Endothelial cell of umbilical vein (primary cell): ENCODE measurements around the gene EP400. TPM values are rescaled to one million over a fixed set of nuclear protein-coding genes. Genes with fewer than 3 reads are reported as not detected.

ENCODE experiments used
- BruUV-seq: library from RNA; stranded (reverse); fragments of 400-500 nt; replicated peaks from 2 replicates; lab custom pipeline; 2021; lab: Mats Ljungman, UMichigan
- CTCF ChIA-PET: fragments of 300-600, 350-600 bp; sonication (Branson Sonifier 250); formaldehyde crosslinking; loops from one replicate; lab custom pipeline; 2021; ENCODE audit warnings: antibody characterized with exemption, inconsistent platforms; lab: Charles Lee
- POLR2A ChIA-PET: fragments of 300-600, 350-600 bp; sonication (Branson Sonifier 250); formaldehyde crosslinking; loops from one replicate; lab custom pipeline; 2021; ENCODE audit warnings: antibody characterized with exemption, inconsistent platforms; lab: Charles Lee
- DNase-seq: peaks from one replicate; pipeline ENCODE4 v3.0.0-alpha.2; 2011; ENCODE audit warnings: low read depth, low spot score
- FAIRE-seq: peaks from 2 replicates; lab custom pipeline; 2011; peaks lifted over from hg19 to GRCh38; lab: Jason Lieb, UNC
- H2AFZ ChIP-seq: 2 replicates; pipeline ENCODE4 v1.6.0; 2012; ENCODE audit warnings: low read depth, low read length, control low read depth, inconsistent platforms
- H3K27ac ChIP-seq: 2 replicates; pipeline ENCODE4 v1.5.1; 2011; ENCODE audit warnings: low read depth, mild to moderate bottlenecking, control low read depth, low read length, moderate library complexity; ENCODE audit not compliant: insufficient read depth
- H3K27me3 ChIP-seq, 2 experiments: 2 replicates each; pipeline versions ENCODE4 v1.6.0 to v1.6.1; 2011; ENCODE audit warnings: low read length in 2 of 2, mixed read lengths in 1 of 2; ENCODE audit not compliant: control insufficient read depth in 2 of 2, insufficient read depth in 2 of 2
- H3K36me3 ChIP-seq, 2 experiments: 2 replicates in 1 of 2; 3 replicates in 1 of 2; pipeline ENCODE4 v1.5.1; 2011; ENCODE audit warnings: low read length in 2 of 2, mild to moderate bottlenecking in 1 of 2, moderate library complexity in 1 of 2; ENCODE audit not compliant: control insufficient read depth in 2 of 2, insufficient read depth in 2 of 2; ENCODE audit errors: extremely low read depth in 1 of 2
- H3K4me1 ChIP-seq: 3 replicates; pipeline ENCODE4 v1.5.1; 2011; ENCODE audit warnings: mild to moderate bottlenecking, low read length; ENCODE audit not compliant: control insufficient read depth, insufficient read depth; ENCODE audit errors: extremely low read depth
- H3K4me2 ChIP-seq: 2 replicates; pipeline ENCODE4 v1.6.1; 2011; ENCODE audit warnings: low read length, control low read depth, mixed read lengths; ENCODE audit not compliant: insufficient read depth
- H3K4me3 ChIP-seq, 3 experiments: fragments of 200-600 bp in 1 of 3; sonication (generic), shearing (Covaris generic) in 1 of 3; replicated peaks in 1 of 3; 2 replicates each; pipeline ENCODE4 v1.5.1; 2011 to 2016; ENCODE audit warnings: control low read depth in 3 of 3, low read length in 3 of 3, mild to moderate bottlenecking in 2 of 3, inconsistent platforms in 1 of 3, low read depth in 1 of 3, moderate library complexity in 1 of 3; ENCODE audit not compliant: insufficient read depth in 1 of 3
- H3K79me2 ChIP-seq: 2 replicates; pipeline ENCODE4 v1.6.0; 2012; ENCODE audit warnings: low read length, inconsistent platforms; ENCODE audit not compliant: control insufficient read depth, insufficient read depth
- H3K9ac ChIP-seq: replicated peaks from 2 replicates; pipeline ENCODE3; 2011; ENCODE audit warnings: low read length, control low read depth; ENCODE audit not compliant: insufficient read depth; ENCODE audit errors: extremely low read depth
- H3K9me1 ChIP-seq: replicated peaks from 3 replicates; pipeline ENCODE4 v1.6.0; 2011; ENCODE audit warnings: mild to moderate bottlenecking, low read length; ENCODE audit not compliant: control insufficient read depth, insufficient read depth; ENCODE audit errors: extremely low read depth
- H3K9me3 ChIP-seq: replicated peaks from 2 replicates; pipeline ENCODE4 v1.5.1; 2012; ENCODE audit warnings: low read length, inconsistent platforms; ENCODE audit not compliant: control insufficient read depth, insufficient read depth
- H4K20me1 ChIP-seq: replicated peaks from 2 replicates; pipeline ENCODE3; 2011; ENCODE audit warnings: mild to moderate bottlenecking, low read length; ENCODE audit not compliant: control insufficient read depth, insufficient read depth; ENCODE audit errors: extremely low read depth
- CTCF ChIP-seq, 2 donors: IDR thresholded peaks; 1 replicate in 1 of 2; 2 replicates in 1 of 2; pipeline ENCODE4 v1.5.1; 2011; ENCODE audit warnings: low read length in 2 of 2, mild to moderate bottlenecking in 2 of 2, moderate library complexity in 2 of 2, control low read depth in 1 of 2, inconsistent platforms in 1 of 2, low read depth in 1 of 2; ENCODE audit not compliant: insufficient read depth in 1 of 2; ENCODE audit errors: extremely low read depth in 1 of 2
- EZH2 ChIP-seq: IDR thresholded peaks from 2 replicates; pipeline ENCODE4 v1.6.1; 2012; ENCODE audit warnings: borderline replicate concordance, low read depth, mild to moderate bottlenecking, moderate library complexity, low read length, inconsistent platforms; ENCODE audit not compliant: severe bottlenecking
- FOS ChIP-seq: IDR thresholded peaks from 2 replicates; pipeline ENCODE4 v1.6.1; 2011; ENCODE audit warnings: mild to moderate bottlenecking, low read length, moderate library complexity, borderline replicate concordance; ENCODE audit not compliant: insufficient read depth
- GATA2 ChIP-seq: IDR thresholded peaks from 2 replicates; pipeline ENCODE4 v1.7.0; 2011; ENCODE audit warnings: low read depth, mild to moderate bottlenecking, moderate library complexity, mixed read lengths, low read length; ENCODE audit not compliant: insufficient read length, insufficient read depth
- JUN ChIP-seq: IDR thresholded peaks from 2 replicates; pipeline ENCODE4 v1.6.1; 2011; ENCODE audit warnings: borderline replicate concordance, low read depth; ENCODE audit not compliant: insufficient read length, insufficient read depth
- MAX ChIP-seq: IDR thresholded peaks from 2 replicates; pipeline ENCODE4 v1.6.1; 2011; ENCODE audit not compliant: insufficient read depth, insufficient read length
- MYC ChIP-seq: IDR thresholded peaks from one replicate; pipeline ENCODE4 v1.6.1; 2011; ENCODE audit warnings: mild to moderate bottlenecking, low read depth, low read length
- POLR2A ChIP-seq: IDR thresholded peaks from 2 replicates; pipeline ENCODE4 v1.6.1; 2012; ENCODE audit warnings: low read depth, mild to moderate bottlenecking, control low read depth, low read length
- POLR2AphosphoS5 ChIP-seq: IDR thresholded peaks from 2 replicates; pipeline ENCODE4 v1.6.1; 2012; ENCODE audit warnings: low read depth, mild to moderate bottlenecking, control low read depth, low read length, moderate library complexity; ENCODE audit not compliant: insufficient read depth
- dilution Hi-C: fragments of 300-500 bp; cut with MboI; formaldehyde crosslinking; loops from one replicate; pipeline ENCODE4 v1.15.0; 2019; ENCODE audit warnings: low sequenced_read_pairs; ENCODE audit not compliant: extremely low pct_ligation_motif_present
- intact Hi-C: fragments of 100-400 bp; cut with micrococcal nuclease; formaldehyde crosslinking; loops from one replicate; pipeline ENCODE4 v1.10.0; 2022
- polyA plus RNA-seq, 4 experiments: library from polyadenylated mRNA; depleted of rRNA in 3 of 4; stranded (reverse) in 3 of 4; unstranded in 1 of 4; fragments of >200 nt; gene quantifications; 2 replicates each; pipeline versions ENCODE4 v1.2.1 to v1.2.3, GENCODE V29; 2011 to 2012; ENCODE audit warnings: missing spikeins in 1 of 4
- total RNA-seq: library from RNA; stranded (reverse); gene quantifications from 2 replicates; pipeline ENCODE4 v1.2.3, GENCODE V29; 2021

The EP400 gene
- total and polyA plus RNA-seq, 2 donors (not counting 3 experiments of a cell fraction or from before 2014, with no cell fraction given), result 9.0 to 57.7 TPM

- Histone ChIP-seq H3K36me3 (peaks cover 0 to 2% of the 10 kb centered on the region in 2 experiments), H3K4me2 (peak overlapping the region; percentile 84), H3K9me3 (no peaks in the 10 kb centered on the region), H3K9me1 (no peaks in the 10 kb centered on the region), H3K27ac (peak overlapping the region; percentile 81), H3K27me3 (no peaks in the 10 kb centered on the region), H3K4me1 (peaks cover 12% of the 10 kb centered on the region), H3K9ac (peak overlapping the region; percentile 92), H3K79me2 (peaks cover 21% of the 10 kb centered on the region), H3K4me3 (peak overlapping the region; percentile 30 to 99 (median 74)), H2AFZ (peak overlapping the region; percentile 85), H4K20me1 (no peaks in the 10 kb centered on the region)
- ChIA-PET POLR2A (no interaction called here), CTCF (no interaction called here)
- dilution Hi-C loops (no loop called here), intact Hi-C loops (loop anchor here (2.0 kb wide), 1 partner anchor 60 kb away; the partner anchor contains the start of genes DDX51 and NOC4L)
- FAIRE-seq (peak; percentile 79), DNase-seq (peak; percentile 68)
- no TSS peak for BruUV-seq
- TF ChIP-seq EZH2 (no peak), POLR2AphosphoS5 (peak; percentile 31)
These were observed 135.0 kb downstream of the EP400 start for GRCh38 chr12:132084621-132085290.

GRCh38 chr12:132085291-132085635, 135.5 kb downstream of the EP400 start:
- ChIA-PET POLR2A (no interaction called here), CTCF (no interaction called here)
- no peak for DNase-seq
- H3K9me3 ChIP-seq, result no peaks in the 10 kb centered on the region
- BruUV-seq, result TSS peak; percentile 35
- peak overlapping the region; percentile 92 for H3K9ac ChIP-seq
- H3K27me3 ChIP-seq, result no peaks in the 10 kb centered on the region
- peaks cover 12% of the 10 kb centered on the region for H3K4me1 ChIP-seq
- no peak for FAIRE-seq
- dilution Hi-C loops, result no loop called here
- H3K27ac ChIP-seq, result peak overlapping the region; percentile 58
- peaks cover 0 to 2% of the 10 kb centered on the region in 2 experiments for H3K36me3 ChIP-seq
- no peaks in the 10 kb centered on the region for H4K20me1 ChIP-seq
- peak overlapping the region; percentile 84 for H3K4me2 ChIP-seq
- TF ChIP-seq POLR2A (no peak), FOS (no peak), GATA2 (no peak), EZH2 (no peak), CTCF (IDR thresholded peaks at IDR 0.05; ENCODE audit: extremely low read depth in 1 of 2, insufficient read depth in 1 of 2, low read depth in 1 of 2, low read length in 2 of 2) (no peak), MYC (no peak), MAX (no peak), POLR2AphosphoS5 (no peak), JUN (no peak)
- peak overlapping the region; percentile 85 for H2AFZ ChIP-seq
- no peaks in the 10 kb centered on the region for H3K9me1 ChIP-seq
- intact Hi-C loops, result loop anchor here (2.0 kb wide), 1 partner anchor 60 kb away; the partner anchor contains the start of genes DDX51 and NOC4L
- H3K4me3 ChIP-seq, result peak overlapping the region in 2 of 3 experiments; percentile 74 to 99
- H3K79me2 ChIP-seq, result peaks cover 23% of the 10 kb centered on the region
